Frontal cortex (tissue), 4 donors: ENCODE data around the gene PAX2. TPM values are rescaled to one million over a fixed set of nuclear protein-coding genes. Genes with fewer than 3 reads are reported as not detected.

Source experiments
- DNase-seq, 2 donors: peaks; one replicate each; pipeline ENCODE4 v3.0.0; 2012; ENCODE audit warnings: low spot score in 2 of 2
- FAIRE-seq: peaks from 2 replicates; lab custom pipeline; 2012; peaks lifted over from hg19 to GRCh38; lab: Jason Lieb, UNC
- total RNA-seq: library from RNA; depleted of rRNA; stranded (reverse); fragments of >200 nt; gene quantifications from one replicate; pipeline ENCODE4 v1.2.3, GENCODE V29; 2014
- donor health status: control.
- donor health status: control.
- donor health status: control.

The PAX2 gene
- total RNA-seq, 1 donor from 2014 or later, result not detected

- DNase-seq, result peak in 1 of 2 donors; percentile 17
- FAIRE-seq, result no peak
These were observed 4.2 kb downstream of the PAX2 start for GRCh38 chr10:100749309-100750217.

- no peak for FAIRE-seq
- no peak for DNase-seq
These were observed 5.2 kb downstream of the PAX2 start for GRCh38 chr10:100750291-100751210.

- DNase-seq (peak in 1 of 2 donors; percentile 21), FAIRE-seq (no peak)
These were observed 6.0 kb downstream of the PAX2 start for GRCh38 chr10:100751211-100751933.

GRCh38 chr10:100755821-100756220, 10.4 kb downstream of the PAX2 start:
- DNase-seq (no peak), FAIRE-seq (no peak)

- no peak for DNase-seq
- FAIRE-seq, result no peak
These were observed 13.9 kb downstream of the PAX2 start for GRCh38 chr10:100759331-100759730.

- FAIRE-seq (no peak), DNase-seq (no peak)
These were observed 15.3 kb downstream of the PAX2 start for GRCh38 chr10:100760726-100761125.

GRCh38 chr10:100761191-100761590, 15.8 kb downstream of the PAX2 start:
- no peak for DNase-seq
- FAIRE-seq, result no peak

- FAIRE-seq (no peak), DNase-seq (no peak)
These were observed 17.8 kb downstream of the PAX2 start for GRCh38 chr10:100763043-100763747.

GRCh38 chr10:100766693-100767421, 21.5 kb downstream of the PAX2 start:
- DNase-seq (no peak), FAIRE-seq (no peak)

GRCh38 chr10:100767422-100767775, 22.0 kb downstream of the PAX2 start:
- FAIRE-seq (no peak), DNase-seq (no peak)

GRCh38 chr10:100769481-100769880, 24.1 kb downstream of the PAX2 start:
- FAIRE-seq (peak; percentile 21), DNase-seq (no peak)

GRCh38 chr10:100773646-100774045, 28.3 kb downstream of the PAX2 start:
- DNase-seq (no peak), FAIRE-seq (no peak)

- FAIRE-seq, result no peak
- no peak for DNase-seq
These were observed 28.8 kb downstream of the PAX2 start for GRCh38 chr10:100774223-100774622.

GRCh38 chr10:100774876-100775275, 29.5 kb downstream of the PAX2 start:
- no peak for DNase-seq
- no peak for FAIRE-seq

- FAIRE-seq (no peak), DNase-seq (no peak)
These were observed 30.0 kb downstream of the PAX2 start for GRCh38 chr10:100775386-100775785.

- FAIRE-seq, result no peak
- DNase-seq, result no peak
These were observed 30.5 kb downstream of the PAX2 start for GRCh38 chr10:100775871-100776270.

GRCh38 chr10:100776671-100777070, 31.3 kb downstream of the PAX2 start:
- FAIRE-seq (no peak), DNase-seq (no peak)

- FAIRE-seq (no peak), DNase-seq (no peak)
These were observed 33.9 kb downstream of the PAX2 start for GRCh38 chr10:100779329-100779728.

- no peak for FAIRE-seq
- no peak for DNase-seq
These were observed 34.9 kb downstream of the PAX2 start for GRCh38 chr10:100780324-100780723.
